ENCODE measurements around the gene SENP5. TPM values are rescaled to one million over a fixed set of nuclear protein-coding genes. Genes with fewer than 3 reads are reported as not detected.
A peak's percentile ranks its signal among the peaks of the same experiment; 100 is the strongest.

The SENP5 gene
- total RNA-seq, 1 donor from 2014 or later = 19.6 TPM

DNA sequence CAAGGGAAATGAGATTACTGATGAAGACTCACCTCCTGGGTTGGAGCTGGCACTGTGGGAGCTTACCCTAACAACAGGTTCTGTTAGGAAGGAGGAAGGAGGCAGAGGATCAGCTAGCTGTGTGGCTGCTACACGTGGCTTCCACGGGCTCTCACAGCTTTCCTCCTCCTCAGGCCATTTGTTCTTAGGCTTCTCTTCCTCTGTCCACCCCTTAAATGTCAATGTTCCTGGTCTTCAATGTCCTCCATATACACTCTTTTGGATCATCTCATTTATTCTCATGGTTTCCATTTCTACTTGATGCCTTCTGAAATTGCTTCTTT, 95.9 kb downstream of the SENP5 start:
- no peak for DNase-seq
- intact Hi-C loops (cut with micrococcal nuclease) = no loop called here
- ATAC-seq = no peak

DNA sequence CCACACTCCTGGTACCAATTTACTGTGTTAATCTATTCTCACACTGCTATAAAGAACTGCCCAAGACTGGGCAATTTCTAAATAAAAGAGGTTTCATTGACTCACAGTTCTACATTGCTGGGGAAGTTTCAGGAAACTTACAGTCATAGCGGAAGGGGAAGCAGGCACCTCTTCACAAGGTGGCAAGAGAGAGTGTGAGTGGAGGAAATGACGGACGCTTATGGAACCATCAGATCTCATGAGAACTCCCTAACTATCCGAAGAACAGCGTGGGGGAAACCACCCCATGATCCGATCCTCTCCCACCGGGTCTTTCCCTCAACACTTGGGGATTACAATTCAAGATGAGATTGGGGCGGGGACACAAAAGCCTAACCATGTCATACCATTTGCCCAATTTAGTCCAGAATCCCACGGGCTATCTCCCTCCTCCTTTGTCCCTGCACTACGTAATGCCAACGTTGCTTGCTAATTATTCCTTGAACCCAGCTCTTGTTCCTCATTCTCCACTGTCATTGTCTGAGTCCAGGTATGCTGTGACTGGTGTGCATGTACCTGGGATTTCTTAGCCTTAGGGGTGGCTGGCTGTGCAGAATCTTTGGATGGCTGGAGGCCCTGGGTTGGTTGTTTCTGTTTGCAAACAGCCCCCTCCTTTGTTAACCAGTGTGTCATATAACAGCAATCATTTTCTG, 97.5 kb downstream of the SENP5 start:
- intact Hi-C loops (cut with micrococcal nuclease) = no loop called here
- DNase-seq (no peak), ATAC-seq (no peak)

DNA sequence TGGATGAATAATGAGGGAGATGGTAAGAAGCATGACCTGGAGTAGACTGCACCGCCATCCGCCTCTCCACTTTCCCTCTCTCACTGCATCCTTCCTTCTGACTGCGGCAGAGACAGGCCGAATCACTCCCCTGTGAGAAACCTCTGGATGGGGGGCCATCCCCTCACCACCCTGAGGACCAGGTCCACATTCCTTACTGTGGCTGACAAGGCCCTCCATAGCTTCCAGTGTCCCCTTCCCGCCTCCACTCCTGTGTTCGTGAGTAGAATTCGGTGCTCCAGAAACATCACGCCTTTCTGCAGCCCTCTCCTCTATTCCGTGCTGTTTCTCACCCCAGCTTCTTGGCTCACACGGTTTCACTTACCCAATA, 98.1 kb downstream of the SENP5 start:
- intact Hi-C loops (cut with micrococcal nuclease) = no loop called here
- ATAC-seq = no peak
- no peak for DNase-seq

DNA sequence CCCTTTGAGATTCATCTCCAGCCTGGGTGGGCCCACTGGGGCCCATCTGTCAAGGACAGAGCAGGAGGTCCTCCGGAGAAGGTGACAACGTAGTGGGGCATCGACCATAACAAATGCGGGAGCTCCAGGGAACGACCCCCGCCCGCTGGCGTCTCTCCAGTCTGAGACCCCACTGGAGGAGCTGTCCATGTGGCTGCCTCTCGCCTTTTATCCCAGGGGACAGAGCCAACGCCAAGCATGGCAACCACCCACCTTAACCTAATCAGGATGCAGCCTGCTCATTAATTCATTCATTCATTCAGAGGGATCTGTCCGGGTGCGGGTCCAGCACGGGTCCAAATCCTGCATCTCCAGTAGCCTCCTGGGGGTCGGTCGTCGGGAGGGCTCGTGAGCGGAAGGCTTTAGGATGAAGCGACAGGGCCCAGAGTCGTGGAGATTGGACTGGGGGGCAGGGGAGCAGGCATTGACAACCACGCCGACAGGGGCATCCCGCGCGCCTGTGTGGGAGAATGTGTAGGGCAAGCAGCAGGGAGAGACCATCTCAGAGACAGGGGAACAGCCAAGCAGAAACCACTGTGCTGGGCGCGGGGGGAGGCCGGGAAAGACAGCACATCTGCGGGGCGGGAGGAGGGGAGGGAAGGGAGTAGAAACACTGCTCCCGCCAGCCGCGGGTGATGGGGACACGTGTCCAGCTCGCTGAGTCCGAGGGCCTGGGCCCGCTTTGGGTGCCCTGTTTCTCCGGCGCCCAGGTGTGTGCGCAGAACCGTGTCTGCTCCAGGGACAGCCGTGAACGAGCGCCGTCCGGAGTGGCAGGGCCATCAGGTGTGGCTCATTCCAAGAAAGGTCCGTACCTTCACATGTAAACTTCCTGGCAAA, 99.0 kb downstream of the SENP5 start:
- no peak for ATAC-seq
- intact Hi-C loops (cut with micrococcal nuclease) = no loop called here
- DNase-seq = no peak

DNA sequence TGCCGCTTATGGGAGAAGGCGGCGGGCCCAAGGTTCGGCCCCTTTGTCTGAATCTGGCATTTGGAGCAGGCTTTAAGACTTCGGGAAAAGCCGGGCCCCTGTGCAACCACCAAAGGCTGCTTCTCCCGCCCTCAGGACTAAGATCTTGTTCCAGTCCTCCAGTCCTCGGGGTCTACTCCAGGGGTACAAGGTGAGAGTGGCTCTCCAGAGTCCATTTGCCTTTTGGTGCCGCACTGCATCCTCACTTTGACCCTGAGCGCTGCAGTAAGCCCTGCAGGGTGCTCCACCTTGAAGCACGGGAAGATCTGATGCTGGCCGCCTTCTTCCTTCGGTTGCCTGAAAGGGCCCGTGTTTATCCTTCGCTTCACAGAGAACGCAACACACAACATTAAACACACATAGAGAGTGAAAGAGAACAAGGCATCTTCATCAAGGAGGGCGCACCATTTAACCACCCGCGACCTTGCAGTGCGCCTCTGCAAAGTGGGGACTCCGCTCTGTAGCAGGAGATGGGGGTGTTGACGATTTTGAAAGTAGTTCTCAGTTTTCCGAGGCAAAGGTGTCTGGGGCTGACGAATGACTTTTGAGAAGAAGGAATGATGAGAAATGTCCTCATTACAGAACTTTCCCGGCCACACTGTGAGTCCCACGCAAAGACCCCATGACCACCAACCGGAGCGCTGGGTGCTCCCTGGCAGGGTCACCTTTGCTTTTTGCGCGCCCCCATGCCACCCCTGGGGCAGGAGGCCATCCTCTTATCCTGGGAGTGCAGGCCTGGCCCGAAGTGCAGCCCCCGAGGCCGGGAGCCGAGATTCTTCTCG, 99.9 kb downstream of the SENP5 start:
- ATAC-seq (no peak), DNase-seq (no peak)
- intact Hi-C loops (cut with micrococcal nuclease) = no loop called here

DNA sequence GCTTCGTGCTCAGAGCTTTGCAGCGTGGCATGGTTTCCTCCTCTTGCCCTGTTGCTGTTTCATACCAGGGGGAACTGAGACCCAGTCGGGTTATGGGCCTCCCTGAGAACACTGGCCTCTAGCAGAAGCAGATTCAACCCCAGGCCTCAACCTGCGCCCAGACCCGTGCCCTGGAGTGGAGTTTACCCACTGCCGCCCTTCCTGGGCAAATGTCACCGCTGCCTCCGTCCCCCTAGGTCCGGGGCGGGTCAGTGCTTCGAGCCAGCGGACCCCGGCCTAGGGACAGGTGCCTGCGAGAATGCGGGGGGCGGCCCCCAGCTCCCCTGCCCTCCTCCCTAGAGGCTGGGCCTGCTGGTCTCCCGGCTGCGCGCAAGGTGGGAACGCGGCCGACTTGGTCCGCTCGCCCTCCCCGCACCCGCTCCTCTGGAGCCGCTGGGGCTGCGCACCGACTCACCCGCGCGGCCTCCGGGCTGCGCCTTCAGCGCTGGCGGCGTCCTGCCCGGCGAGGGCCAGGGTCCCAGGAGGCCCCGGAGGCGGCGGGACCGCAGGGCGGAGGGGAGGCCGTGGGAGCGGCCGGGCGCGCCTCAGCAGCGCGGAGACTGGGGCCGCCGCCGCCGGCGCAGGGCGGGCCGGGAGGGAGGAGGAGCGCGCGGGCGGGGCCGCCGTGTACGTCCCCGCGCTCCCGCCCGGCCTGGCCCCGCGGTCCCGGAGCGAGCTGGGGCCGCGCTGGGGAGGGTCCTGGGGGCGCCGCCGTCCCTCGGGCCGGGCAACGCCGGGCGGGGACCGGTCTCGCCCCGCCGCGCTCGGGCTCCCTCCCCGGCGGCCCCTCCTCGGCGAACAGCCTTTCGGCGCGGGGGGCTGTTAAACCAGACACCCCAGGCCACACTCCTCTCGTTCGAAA, 100.8 kb downstream of the SENP5 start, which contains the start of gene PIGZ:
Gene PIGZ (minus strand): TSS at position 601 of the 901 bp plus-strand sequence. CDS start 16,802 bp downstream, outside the sequence.
- DNase-seq (peak; percentile 76), ATAC-seq (peak; percentile 88)
- intact Hi-C loops (cut with micrococcal nuclease) = no loop called here

DNA sequence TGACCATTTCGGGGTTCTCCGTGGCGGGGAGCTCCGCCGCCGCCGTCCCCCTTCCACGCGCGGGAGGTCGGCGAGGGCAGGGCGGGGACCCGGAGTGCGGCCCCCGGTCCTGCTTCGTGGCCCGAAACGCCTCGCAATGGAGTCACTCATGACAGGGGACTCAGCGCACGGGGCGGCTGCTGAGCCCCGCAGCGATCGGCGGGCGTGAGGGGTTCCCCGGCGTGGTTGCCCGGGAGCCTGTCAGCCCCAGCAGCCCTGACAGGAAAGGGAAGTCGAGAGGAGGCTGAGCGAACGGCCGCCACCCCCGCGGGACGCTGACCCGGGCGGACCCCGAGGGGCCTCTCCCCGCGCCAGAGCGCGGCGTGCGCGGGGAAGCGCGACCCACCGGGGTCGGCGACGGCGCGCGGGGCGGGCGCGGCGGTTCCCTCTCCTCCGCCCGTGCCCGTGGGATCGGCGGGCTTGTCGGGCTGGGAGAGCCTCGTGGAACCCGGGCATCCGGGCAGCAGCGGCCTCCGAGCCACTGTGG, 101.5 kb downstream of the SENP5 start:
- intact Hi-C loops (cut with micrococcal nuclease) = no loop called here
- DNase-seq = peak; percentile 50
- ATAC-seq = peak; percentile 24

DNA sequence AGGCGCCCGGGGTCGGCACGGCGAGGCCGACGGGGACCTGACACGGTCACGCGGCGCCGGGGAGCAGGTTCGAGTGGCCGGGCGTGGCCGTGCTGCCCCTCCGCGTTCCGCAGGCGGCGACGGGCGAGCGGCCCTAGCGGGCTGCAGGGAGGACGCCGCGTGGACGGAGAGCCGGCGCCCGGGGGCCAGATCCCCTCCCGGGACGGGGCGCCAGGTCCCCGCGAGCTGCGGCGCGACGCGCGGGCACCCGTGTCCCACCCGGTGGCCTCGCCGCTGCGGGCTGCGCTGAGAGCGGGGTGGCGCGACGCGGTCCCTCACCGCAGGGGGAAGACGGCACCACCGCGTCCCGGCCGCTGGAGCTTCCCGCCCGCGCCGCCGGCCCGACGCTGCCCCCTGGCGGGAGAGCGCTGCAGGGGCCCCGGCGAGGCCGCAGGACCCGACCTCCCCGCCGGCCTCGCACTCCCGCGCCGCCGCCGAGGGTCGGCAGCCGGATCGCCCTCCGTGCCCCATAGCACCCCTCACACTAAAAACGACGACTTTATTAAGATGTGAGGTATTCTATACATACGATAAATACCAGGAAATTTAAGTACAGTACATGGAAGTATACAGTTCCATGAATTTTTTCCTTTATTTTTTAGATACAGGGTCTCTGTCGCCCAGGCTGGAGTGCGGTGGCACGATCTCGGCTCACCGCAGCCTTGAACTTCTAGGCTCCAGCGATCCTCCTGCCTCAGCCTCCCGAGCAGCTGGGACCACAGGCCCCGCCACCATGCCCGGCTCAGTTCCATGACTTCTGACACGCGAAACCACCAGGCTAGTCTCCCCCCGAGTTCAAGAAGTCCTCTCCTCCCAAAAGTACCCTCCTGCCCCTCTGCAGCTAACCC, 102.2 kb downstream of the SENP5 start:
- DNase-seq (peak; percentile 84), ATAC-seq (peak; percentile 85)
- intact Hi-C loops (cut with micrococcal nuclease) = no loop called here

DNA sequence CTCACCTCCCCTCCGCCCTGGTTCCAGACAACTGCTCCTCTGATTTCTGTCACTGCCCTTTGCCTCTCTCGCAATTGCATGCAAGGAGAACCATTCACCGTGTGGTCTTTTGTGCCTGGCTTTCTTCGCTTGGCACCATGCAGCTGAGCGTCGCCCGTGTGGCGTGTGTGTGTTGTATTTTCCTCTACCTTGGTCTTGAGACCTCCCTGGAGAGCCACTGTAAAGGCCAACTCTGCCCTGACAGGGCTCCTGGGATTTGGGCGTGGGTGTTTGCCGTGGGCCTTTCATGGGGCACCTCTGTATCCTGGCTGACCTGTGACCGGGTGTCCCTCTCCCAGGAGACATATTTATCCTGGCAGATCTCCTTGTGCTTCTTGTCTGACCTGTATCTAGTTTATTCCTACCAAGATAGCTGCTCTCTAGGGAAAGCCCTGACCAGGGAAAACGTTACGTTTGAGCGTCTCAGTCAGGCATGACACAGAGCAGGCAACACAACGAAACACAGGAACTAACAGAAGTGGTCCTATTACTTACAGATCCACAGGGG, 102.9 kb downstream of the SENP5 start:
- DNase-seq (no peak), ATAC-seq (no peak)
- intact Hi-C loops (cut with micrococcal nuclease) = no loop called here

DNA sequence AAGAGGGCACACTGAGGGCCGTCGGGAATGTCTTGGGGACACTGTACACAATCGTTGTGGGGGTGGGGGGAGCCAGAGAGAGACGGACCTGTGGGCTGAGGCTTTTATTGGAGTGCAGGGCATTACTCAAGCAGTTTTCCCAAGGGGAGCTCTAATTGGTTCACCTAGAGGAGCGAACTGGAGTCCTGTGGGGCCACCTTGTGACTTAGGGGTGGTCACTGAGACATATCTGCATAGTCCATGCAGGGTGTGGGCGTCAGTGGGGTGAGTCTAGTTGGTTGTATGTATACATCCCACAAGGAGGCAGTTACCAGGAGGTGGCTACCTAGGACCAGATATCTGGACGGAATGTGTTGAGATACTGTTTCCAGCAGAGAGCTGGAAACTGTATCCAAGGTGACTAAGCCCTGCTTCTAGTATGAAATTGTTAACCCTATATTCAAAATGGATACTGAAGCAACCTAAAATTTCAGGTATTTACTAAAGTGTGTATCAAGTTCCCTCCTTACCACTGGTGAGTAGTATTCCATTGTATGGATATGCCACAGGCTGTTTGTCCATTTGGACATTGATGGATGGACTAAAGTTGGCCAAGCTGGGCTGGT, 103.5 kb downstream of the SENP5 start:
- no peak for DNase-seq
- no peak for ATAC-seq
- intact Hi-C loops (cut with micrococcal nuclease) = no loop called here

DNA sequence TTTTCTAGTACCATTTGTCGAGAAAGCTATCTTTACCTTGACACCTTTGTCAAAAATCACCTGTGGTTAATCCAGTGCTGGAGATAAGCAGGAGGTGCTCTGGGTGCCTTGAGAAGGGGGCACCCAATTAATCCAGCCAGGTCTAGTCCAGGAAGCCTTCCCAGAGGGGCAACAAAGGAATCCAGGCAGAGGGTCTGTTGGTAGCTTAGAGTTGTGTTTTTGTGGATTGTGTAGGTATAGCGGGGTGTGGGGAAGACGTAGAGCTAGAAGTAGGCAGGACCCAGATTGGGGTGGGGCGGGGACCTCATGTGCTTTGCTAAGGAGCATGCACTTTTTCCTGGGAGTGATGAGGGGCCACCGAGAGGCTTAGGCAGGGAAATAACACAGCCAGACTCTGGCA, 106.9 kb downstream of the SENP5 start:
- no peak for ATAC-seq
- intact Hi-C loops (cut with micrococcal nuclease) = no loop called here
- DNase-seq = no peak

DNA sequence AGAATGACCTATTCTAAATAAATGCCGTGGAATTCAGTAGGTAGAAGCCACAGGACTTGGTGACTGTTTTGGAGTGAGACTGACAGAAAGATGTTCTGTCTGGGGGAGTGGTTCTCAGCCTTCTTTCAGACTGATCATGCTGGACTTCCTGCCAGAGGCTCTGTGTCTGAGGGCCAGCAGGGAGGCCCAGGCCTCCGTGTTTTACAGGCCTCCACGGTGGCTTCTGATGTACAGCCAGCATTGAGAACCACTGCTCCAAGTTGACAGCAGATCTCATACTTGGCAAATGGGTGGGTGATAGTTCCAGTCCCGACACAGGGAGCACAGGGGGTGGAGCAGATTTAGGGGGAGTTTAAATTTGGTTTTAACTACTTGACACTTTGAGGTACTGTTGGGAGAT, 107.6 kb downstream of the SENP5 start:
- intact Hi-C loops (cut with micrococcal nuclease) = no loop called here
- ATAC-seq = no peak
- DNase-seq = no peak

DNA sequence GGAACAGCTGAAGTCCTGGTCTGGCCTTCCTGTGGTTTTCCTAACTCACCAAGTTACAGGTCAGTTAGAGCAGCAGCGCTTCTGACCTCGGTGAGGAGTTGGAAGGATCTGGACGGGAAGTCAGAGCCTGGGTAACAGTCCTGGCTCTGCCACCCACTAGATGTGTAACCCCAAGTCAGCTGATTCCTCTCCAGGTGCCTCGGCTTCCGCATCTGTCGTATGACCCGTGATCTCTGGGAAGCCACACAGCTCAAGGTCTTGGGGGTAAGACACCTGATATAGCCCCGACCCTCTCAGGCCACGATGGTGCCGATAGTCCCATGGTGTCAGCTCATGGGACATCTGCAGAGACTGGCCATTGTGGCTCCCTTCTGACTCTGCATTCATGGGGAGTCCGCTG, 109.2 kb downstream of the SENP5 start:
- intact Hi-C loops (cut with micrococcal nuclease) = no loop called here
- ATAC-seq (no peak), DNase-seq (no peak)

DNA sequence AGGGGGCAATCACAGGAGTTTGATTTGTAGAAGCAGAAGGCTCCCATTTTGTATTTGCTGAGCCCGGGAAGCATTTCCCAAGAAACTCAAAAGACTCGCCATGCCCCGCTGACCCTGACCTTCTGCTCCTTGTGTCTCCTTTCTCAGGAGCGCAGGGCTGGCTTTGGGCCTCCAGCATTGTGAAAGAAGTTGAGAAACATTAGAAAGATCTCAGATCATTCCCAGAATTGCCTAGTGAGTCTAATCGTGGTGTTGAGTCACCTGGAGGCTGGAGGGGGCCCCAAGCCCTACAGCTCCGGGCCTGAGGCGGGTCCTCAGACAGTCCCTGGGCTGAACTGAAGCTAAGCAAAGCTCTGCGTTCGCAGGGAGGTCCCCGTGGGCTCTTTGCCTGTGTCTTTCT, 111.8 kb downstream of the SENP5 start:
- intact Hi-C loops (cut with micrococcal nuclease) = no loop called here
- DNase-seq = no peak
- ATAC-seq = no peak

DNA sequence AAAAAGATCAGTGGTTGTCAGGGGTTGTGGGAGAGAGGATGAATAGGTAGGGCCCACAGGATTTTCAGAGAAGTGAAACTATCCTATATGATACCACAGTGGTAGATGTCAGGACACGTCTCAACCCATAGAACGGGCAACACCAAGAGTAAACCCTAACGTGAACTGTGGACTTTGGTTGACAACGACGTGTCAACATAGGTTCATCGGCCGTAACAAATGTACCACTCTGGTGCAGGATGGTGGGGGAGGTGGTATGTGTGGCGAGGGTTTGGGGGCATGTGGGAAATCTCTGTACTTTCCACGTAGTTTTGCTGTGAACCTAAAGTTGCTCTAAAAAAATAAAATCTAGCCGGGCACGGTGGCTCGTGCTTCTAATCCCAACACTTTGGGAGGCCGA, 113.9 kb downstream of the SENP5 start:
- ATAC-seq (no peak), DNase-seq (no peak)
- intact Hi-C loops (cut with micrococcal nuclease) = loop anchor here (10.0 kb wide), 1 partner anchor 203 kb away; no protein-coding TSS in a partner anchor

DNA sequence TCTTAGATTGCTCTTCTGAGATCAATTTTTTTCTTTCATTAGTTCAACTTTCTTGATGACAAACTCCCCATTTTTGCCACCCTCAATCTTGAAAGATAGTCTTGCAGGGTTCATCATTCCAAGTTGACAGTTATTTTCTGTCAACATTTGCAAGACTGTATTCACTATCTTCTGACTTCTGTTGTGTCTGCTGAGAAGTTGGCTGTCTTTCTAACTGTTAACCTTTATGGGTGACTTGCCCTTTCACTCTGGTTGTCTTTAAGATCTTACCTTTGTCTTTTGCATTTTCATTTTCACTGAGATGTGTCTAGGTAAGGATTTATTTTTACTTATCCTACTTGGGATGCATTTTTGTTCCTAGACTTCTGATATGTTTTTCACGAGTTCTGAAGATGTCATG, 115.5 kb downstream of the SENP5 start:
- intact Hi-C loops (cut with micrococcal nuclease) = loop anchor here (10.0 kb wide), 1 partner anchor 202 kb away; no protein-coding TSS in a partner anchor
- ATAC-seq (no peak), DNase-seq (no peak)

Measured in left ventricle myocardium superior (tissue), 1 donor.